ENCODE results near the gene HUNK. TPM values are rescaled to one million over a fixed set of nuclear protein-coding genes. Genes with fewer than 3 reads are reported as not detected.

HUNK gene
- total RNA-seq, 1 experiment from 2014 or later: not detected

DNA sequence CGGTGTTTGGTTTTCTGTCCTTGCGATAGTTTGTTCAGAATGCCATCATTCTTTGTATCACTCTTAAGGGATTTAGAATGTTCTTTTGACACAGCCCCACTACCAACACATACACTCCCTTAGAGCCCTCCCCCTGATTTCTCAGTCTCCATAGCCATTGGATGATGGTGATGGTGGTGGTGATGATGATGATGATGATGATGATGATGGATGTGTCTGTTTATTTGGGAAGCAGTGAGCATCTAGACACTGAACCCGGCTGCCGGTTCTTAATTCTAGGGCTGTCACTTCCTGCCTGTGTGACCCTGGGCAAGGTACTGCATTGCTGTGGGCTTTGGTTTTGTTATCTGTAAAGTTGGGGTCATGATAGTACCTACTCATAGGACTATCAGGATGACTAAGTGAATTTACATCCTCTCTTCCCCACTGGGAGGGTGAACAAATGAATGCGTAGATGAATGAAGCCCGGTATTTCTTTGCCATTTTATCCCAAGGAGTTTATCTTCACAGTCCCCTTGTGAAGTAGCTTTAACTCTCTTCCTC lies 100.7 kb downstream of the HUNK start:
- H3K4me3 Mint-ChIP-seq (ENCODE audit: unreplicated experiment): no peak overlapping the region
- H3K9me3 Mint-ChIP-seq (ENCODE audit: unreplicated experiment): no peaks in the 10 kb centered on the region
- ChIA-PET POLR2A (no interaction called here), CTCF (no interaction called here)
- no peaks in the 10 kb centered on the region for H3K36me3 Mint-ChIP-seq (ENCODE audit: insufficient read depth, unreplicated experiment)
- DNase-seq (ENCODE audit: unreplicated experiment): no peak
- intact Hi-C loops (cut with micrococcal nuclease): no loop called here
- BruUV-seq (replicated peaks): no TSS peak
- H3K4me1 Mint-ChIP-seq (ENCODE audit: insufficient read depth, unreplicated experiment): no peaks in the 10 kb centered on the region
- TF ChIP-seq, protein P1, sequence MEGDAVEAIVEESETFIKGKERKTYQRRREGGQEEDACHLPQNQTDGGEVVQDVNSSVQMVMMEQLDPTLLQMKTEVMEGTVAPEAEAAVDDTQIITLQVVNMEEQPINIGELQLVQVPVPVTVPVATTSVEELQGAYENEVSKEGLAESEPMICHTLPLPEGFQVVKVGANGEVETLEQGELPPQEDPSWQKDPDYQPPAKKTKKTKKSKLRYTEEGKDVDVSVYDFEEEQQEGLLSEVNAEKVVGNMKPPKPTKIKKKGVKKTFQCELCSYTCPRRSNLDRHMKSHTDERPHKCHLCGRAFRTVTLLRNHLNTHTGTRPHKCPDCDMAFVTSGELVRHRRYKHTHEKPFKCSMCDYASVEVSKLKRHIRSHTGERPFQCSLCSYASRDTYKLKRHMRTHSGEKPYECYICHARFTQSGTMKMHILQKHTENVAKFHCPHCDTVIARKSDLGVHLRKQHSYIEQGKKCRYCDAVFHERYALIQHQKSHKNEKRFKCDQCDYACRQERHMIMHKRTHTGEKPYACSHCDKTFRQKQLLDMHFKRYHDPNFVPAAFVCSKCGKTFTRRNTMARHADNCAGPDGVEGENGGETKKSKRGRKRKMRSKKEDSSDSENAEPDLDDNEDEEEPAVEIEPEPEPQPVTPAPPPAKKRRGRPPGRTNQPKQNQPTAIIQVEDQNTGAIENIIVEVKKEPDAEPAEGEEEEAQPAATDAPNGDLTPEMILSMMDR (IDR thresholded peaks at IDR 0.05; ENCODE audit: unreplicated experiment): no peak
- no peak overlapping the region for H3K27ac Mint-ChIP-seq (ENCODE audit: low read depth, unreplicated experiment)
- peaks cover 45% of the 10 kb centered on the region for H3K27me3 Mint-ChIP-seq (ENCODE audit: insufficient read depth, unreplicated experiment)

DNA sequence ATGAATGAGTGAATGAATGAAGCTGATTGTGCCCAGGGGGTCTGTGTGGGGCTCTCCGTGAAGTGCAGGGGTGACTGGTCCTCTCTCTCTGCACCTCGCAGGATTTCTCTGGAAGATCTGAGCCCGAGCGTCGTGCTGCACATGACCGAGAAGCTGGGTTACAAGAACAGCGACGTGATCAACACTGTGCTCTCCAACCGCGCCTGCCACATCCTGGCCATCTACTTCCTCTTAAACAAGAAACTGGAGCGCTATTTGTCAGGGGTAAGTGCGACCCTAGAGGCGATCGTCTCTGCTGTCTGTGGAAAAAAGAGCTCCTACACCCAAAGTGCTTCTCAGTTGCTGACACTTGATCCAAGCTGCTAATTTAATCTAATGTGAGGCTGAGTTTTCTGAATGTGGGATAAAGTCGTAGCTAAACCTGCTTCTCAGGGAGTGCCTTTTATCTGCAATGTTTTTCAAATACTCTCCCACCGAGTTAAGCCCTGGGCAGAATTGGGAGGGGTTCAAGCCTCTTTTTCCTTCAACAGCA lies 101.7 kb downstream of the HUNK start:
- CTCF ChIA-PET: interaction anchor here (0.7 kb wide), 1 partner anchor 13 kb away, joined by 7 read pairs; no protein-coding TSS in a partner anchor

DNA sequence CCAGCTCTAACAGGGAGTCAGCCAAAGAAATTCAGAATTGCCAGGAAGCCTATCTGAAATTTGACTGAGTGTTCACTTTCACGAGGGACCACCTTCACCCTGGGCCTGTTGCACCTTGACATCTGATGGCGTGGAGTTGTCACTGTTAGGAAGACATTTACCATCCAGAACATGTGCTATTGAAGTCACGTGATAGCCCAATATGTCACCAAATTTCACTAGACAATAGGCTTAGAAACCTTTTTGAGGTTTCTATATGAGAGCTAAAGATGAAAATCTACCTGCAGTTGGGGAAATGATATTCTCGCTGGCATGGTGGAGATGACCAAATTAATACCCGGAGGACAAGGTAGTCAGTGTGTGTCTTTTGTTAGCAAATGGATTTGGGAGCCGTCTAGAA lies 102.7 kb downstream of the HUNK start:
- H3K36me3 Mint-ChIP-seq (ENCODE audit: insufficient read depth, unreplicated experiment): no peaks in the 10 kb centered on the region
- no peak for DNase-seq (ENCODE audit: unreplicated experiment)
- no peak overlapping the region for H3K27ac Mint-ChIP-seq (ENCODE audit: low read depth, unreplicated experiment)
- CTCF ChIA-PET: no interaction called here
- intact Hi-C loops (cut with micrococcal nuclease): no loop called here
- POLR2A ChIA-PET: interaction anchor here (0.7 kb wide), 1 partner anchor 99 kb away, joined by 3 read pairs; no protein-coding TSS in a partner anchor
- no TSS peak for BruUV-seq (replicated peaks)
- no peak overlapping the region for H3K4me3 Mint-ChIP-seq (ENCODE audit: unreplicated experiment)
- no peaks in the 10 kb centered on the region for H3K4me1 Mint-ChIP-seq (ENCODE audit: insufficient read depth, unreplicated experiment)
- TF ChIP-seq, protein P1 (IDR thresholded peaks at IDR 0.05; ENCODE audit: unreplicated experiment): no peak
- no peaks in the 10 kb centered on the region for H3K9me3 Mint-ChIP-seq (ENCODE audit: unreplicated experiment)
- peaks cover 43% of the 10 kb centered on the region for H3K27me3 Mint-ChIP-seq (ENCODE audit: insufficient read depth, unreplicated experiment)

More for the DNA sequence above, 101.7 kb downstream of the HUNK start:
- Mint-ChIP-seq H3K9me3 (ENCODE audit: unreplicated experiment) (no peaks in the 10 kb centered on the region), H3K4me3 (ENCODE audit: unreplicated experiment) (no peak overlapping the region), H3K36me3 (ENCODE audit: insufficient read depth, unreplicated experiment) (no peaks in the 10 kb centered on the region), H3K27me3 (ENCODE audit: insufficient read depth, unreplicated experiment) (peaks cover 43% of the 10 kb centered on the region), H3K27ac (ENCODE audit: low read depth, unreplicated experiment) (no peak overlapping the region), H3K4me1 (ENCODE audit: insufficient read depth, unreplicated experiment) (no peaks in the 10 kb centered on the region)
- TF ChIP-seq, protein P1 (IDR thresholded peaks at IDR 0.05; ENCODE audit: unreplicated experiment): no peak
- BruUV-seq (replicated peaks): no TSS peak
- intact Hi-C loops (cut with micrococcal nuclease): no loop called here
- POLR2A ChIA-PET: no interaction called here
- no peak for DNase-seq (ENCODE audit: unreplicated experiment)

DNA sequence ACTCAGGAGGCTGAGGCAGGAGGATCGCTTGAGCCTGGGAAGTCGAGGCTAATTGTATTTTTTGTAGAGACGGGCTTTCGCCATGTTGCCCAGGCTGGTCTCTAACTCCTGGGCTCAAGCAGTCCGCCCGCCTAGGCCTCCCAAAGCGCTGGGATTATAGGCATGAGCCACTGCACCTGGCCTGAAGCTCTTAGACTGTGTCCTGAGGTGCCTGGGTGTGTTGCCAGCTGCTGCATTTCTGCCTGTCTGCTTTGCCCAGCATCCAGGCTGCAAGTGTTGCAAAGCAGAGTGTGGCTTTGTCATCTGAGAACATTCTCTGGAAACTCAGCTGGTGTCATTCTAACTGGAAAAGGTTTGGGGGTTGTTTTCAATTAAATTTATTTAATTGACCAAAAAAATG lies 105.0 kb downstream of the HUNK start:
- peaks cover 43% of the 10 kb centered on the region for H3K27me3 Mint-ChIP-seq (ENCODE audit: insufficient read depth, unreplicated experiment)
- ChIA-PET CTCF (interaction anchor here (0.5 to 0.7 kb wide), 2 partner anchors 10 to 35 kb away, joined by 3 to 4 read pairs; no protein-coding TSS in a partner anchor), POLR2A (no interaction called here)

More for the DNA sequence above, 105.0 kb downstream of the HUNK start:
- no TSS peak for BruUV-seq (replicated peaks)
- Mint-ChIP-seq H3K27ac (ENCODE audit: low read depth, unreplicated experiment) (no peak overlapping the region), H3K4me3 (ENCODE audit: unreplicated experiment) (no peak overlapping the region), H3K36me3 (ENCODE audit: insufficient read depth, unreplicated experiment) (no peaks in the 10 kb centered on the region), H3K9me3 (ENCODE audit: unreplicated experiment) (peaks cover 11% of the 10 kb centered on the region), H3K4me1 (ENCODE audit: insufficient read depth, unreplicated experiment) (no peaks in the 10 kb centered on the region)
- intact Hi-C loops (cut with micrococcal nuclease): no loop called here
- TF ChIP-seq, protein P1 (IDR thresholded peaks at IDR 0.05; ENCODE audit: unreplicated experiment): no peak
- no peak for DNase-seq (ENCODE audit: unreplicated experiment)
